ENCODE data around the gene RTN4RL2. TPM values are rescaled to one million over a fixed set of nuclear protein-coding genes. Genes with fewer than 3 reads are reported as not detected.
A peak's percentile ranks its signal among the peaks of the same experiment; 100 is the strongest.

The RTN4RL2 gene
- total RNA-seq, 1 donor from 2014 or later: 0.81 TPM

DNA sequence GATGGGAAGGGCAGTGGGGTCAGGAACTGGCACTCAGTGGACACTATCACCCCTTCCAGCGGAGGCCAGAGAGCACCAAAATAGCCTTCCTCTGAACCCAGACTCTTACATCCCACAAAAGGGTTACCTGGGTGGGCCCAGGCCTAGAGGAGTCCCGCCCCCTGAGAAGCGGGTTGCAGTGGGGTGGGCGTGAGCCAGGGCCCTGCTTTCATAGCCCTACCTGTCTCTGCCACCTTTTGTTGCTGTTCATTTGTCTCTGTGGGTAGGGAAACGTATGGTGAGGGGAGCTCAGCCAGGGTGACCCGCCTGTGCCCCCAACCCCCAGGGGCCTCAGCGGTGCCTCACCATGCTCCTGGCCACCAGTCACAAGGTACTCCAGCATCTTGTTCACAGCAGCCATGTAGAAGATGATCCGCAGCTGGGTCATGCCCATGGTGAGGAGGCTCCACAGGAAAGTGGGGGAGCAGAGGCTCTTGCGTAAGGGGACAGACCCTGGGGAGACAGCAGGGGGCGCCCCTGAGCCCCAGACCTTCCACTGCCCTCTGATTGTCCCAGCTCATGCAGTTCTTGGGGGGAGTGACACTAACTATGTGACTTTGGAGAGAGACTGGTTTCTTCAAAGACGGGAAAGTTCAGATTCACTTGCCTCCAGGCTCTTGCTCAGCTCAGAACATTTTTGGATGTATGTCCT is 31.2 kb downstream of the RTN4RL2 start:
- DNase-seq (ENCODE audit: extremely low spot score, unreplicated experiment): no peak
- Mint-ChIP-seq H3K4me1 (ENCODE audit: unreplicated experiment) (no peaks in the 10 kb centered on the region), H3K27me3 (ENCODE audit: unreplicated experiment) (no peaks in the 10 kb centered on the region), H3K36me3 (ENCODE audit: unreplicated experiment) (peaks cover 6% of the 10 kb centered on the region), H3K4me3 (ENCODE audit: unreplicated experiment) (no peak overlapping the region), H3K9me3 (ENCODE audit: unreplicated experiment) (no peaks in the 10 kb centered on the region), H3K27ac (ENCODE audit: unreplicated experiment) (no peak overlapping the region)
- TF ChIP-seq, protein P1, sequence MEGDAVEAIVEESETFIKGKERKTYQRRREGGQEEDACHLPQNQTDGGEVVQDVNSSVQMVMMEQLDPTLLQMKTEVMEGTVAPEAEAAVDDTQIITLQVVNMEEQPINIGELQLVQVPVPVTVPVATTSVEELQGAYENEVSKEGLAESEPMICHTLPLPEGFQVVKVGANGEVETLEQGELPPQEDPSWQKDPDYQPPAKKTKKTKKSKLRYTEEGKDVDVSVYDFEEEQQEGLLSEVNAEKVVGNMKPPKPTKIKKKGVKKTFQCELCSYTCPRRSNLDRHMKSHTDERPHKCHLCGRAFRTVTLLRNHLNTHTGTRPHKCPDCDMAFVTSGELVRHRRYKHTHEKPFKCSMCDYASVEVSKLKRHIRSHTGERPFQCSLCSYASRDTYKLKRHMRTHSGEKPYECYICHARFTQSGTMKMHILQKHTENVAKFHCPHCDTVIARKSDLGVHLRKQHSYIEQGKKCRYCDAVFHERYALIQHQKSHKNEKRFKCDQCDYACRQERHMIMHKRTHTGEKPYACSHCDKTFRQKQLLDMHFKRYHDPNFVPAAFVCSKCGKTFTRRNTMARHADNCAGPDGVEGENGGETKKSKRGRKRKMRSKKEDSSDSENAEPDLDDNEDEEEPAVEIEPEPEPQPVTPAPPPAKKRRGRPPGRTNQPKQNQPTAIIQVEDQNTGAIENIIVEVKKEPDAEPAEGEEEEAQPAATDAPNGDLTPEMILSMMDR (IDR thresholded peaks at IDR 0.05): peak; percentile 56

DNA sequence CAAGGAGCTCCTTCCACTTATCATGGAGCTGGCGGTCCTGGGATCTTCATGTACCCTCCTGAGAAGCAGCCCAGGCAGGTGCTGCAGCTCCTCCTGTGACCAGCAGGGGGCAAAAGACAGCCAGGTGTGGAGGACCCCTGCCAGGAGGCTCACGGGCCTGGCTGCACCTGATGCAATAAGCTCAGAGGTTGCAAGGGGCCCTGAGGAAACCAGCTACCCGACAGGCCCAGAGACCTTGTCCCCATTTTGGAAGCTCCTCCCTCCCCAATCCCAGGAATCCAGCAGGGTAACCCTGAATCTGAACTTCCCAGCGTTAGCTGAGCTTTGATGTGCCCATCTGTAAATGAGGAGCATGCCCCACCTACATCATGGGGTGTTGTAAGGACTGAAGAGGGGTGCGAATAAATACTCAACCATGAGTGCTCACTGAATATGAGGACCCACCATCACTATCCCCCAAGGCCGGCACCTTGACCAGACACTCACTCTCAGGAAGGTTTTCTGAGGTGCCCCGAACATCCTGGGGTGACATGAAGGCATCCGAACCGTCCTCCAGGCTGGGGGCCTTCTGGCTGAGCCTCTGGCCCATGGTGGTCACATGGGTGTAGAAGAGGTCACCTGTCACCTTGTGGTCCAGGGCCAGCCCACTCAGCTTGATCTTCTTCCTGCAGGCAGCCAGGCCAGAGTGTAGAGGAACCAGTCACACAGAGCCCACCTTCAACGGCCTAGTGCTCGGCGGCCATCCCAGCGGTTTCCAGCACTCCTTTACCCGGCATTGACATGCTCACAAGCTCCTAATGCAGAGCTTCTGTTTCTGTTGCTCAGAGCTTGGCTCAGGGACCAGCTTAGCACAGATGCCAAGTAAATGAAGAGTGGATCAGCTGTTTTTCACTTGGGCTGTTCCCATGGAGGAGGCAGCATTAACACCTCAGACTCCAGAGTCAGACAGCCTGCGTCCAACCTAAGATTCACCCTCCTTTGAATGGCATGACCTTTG is 33.5 kb downstream of the RTN4RL2 start:
- no peaks in the 10 kb centered on the region for H3K27me3 Mint-ChIP-seq (ENCODE audit: unreplicated experiment)
- TF ChIP-seq, protein P1 (IDR thresholded peaks at IDR 0.05): peak; percentile 79
- H3K27ac Mint-ChIP-seq (ENCODE audit: unreplicated experiment): no peak overlapping the region
- no peaks in the 10 kb centered on the region for H3K4me1 Mint-ChIP-seq (ENCODE audit: unreplicated experiment)
- H3K4me3 Mint-ChIP-seq (ENCODE audit: unreplicated experiment): no peak overlapping the region
- no peak for DNase-seq (ENCODE audit: extremely low spot score, unreplicated experiment)
- H3K36me3 Mint-ChIP-seq (ENCODE audit: unreplicated experiment): peaks cover 6% of the 10 kb centered on the region
- no peaks in the 10 kb centered on the region for H3K9me3 Mint-ChIP-seq (ENCODE audit: unreplicated experiment)

DNA sequence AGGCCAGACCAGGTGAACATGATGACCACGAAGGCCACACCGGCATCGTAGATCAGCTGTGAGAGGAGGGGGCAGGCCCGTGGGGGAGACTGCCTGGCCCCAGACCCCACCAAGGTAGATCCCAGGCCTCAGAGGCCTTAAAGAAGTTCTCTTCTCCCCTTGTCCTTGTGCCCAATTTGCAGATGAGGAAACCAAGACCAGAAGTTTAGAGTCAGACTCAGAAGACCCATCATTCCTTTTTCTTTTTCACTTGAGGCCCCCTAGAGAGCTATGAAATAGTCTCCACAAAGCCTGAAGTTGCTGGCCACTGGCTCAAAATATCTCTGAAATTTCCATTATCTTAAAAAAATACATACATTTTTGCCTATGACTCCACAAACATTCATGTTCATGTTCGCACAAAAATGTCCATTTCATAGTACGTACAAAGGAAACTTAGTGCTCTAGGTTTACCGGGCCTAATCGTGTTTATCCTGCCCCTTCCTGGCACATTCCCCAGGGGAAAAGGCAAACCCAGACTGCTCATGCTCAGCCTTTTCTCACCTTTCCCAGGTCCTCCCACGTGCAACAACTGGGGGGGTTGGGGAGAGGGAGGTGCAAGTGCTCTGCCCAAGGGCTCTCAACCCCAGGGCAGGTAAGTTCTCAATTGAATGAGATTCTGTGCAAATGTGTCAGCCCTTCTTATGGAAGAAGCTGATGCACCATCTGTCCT is 35.9 kb downstream of the RTN4RL2 start:
- Mint-ChIP-seq H3K4me3 (ENCODE audit: unreplicated experiment) (no peak overlapping the region), H3K27ac (ENCODE audit: unreplicated experiment) (no peak overlapping the region), H3K9me3 (ENCODE audit: unreplicated experiment) (no peaks in the 10 kb centered on the region), H3K36me3 (ENCODE audit: unreplicated experiment) (peaks cover 2% of the 10 kb centered on the region), H3K27me3 (ENCODE audit: unreplicated experiment) (no peaks in the 10 kb centered on the region), H3K4me1 (ENCODE audit: unreplicated experiment) (peaks cover 12% of the 10 kb centered on the region)
- TF ChIP-seq, protein P1 (IDR thresholded peaks at IDR 0.05): no peak
- DNase-seq (ENCODE audit: extremely low spot score, unreplicated experiment): no peak

DNA sequence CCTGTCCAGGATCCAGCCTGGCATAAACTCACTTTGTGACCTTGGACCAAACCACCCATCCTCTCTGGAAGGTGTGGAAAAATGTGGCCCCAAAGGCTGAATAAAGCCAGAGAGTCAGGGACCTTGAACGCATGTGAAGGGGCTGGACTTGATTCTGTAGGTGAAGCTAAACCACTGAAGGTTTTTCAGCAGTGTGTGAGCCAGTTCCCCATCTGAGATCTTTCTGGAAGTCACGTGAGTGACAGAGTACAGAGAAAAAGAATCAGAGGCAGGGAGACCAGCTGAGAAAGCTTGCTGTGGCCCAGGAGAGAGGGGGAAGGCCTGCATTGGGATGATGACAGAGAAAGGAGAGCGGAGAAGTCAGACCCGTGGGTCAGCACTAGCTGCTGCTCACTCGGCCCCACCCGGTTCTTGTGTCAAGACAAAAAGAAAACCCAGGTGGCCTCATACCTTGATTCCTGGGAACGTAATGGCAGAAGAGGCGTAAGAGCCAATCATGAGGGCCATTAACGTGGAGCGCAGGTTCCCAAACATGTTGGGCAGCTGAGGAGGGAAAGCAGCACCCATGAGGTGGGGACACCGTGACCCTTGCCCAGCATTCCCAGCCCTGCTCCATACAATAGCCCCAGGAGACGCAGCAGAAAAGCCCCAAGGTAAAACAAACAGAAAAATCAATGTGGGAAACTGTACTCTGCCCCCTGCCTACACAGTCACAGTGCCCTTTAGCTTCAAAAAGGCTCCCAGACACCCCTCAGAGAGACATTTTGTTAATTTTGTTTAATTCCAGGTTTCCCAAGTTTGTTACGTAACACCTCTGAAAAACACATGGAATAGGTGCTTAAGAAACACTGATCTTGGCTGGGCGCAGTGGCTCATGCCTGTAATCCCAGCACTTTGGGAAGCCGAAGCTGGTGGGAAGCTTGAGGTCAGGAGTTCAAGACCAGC is 37.2 kb downstream of the RTN4RL2 start:
- Mint-ChIP-seq H3K4me1 (ENCODE audit: unreplicated experiment) (peaks cover 12% of the 10 kb centered on the region), H3K27me3 (ENCODE audit: unreplicated experiment) (no peaks in the 10 kb centered on the region), H3K36me3 (ENCODE audit: unreplicated experiment) (peaks cover 2% of the 10 kb centered on the region), H3K27ac (ENCODE audit: unreplicated experiment) (no peak overlapping the region), H3K9me3 (ENCODE audit: unreplicated experiment) (no peaks in the 10 kb centered on the region), H3K4me3 (ENCODE audit: unreplicated experiment) (no peak overlapping the region)
- no peak for DNase-seq (ENCODE audit: extremely low spot score, unreplicated experiment)
- TF ChIP-seq, protein P1 (IDR thresholded peaks at IDR 0.05): no peak
